Ovary (tissue), 3 donors: ENCODE results near the gene TOMM20.

ENCODE experiments used
- EP300 ChIP-seq: sonication (generic); formaldehyde crosslinking; IDR thresholded peaks from one replicate; pipeline ENCODE4 v1.6.1; 2017; ENCODE audit warnings: antibody characterized with exemption
- POLR2A ChIP-seq: fragments of 450-650 bp; IDR thresholded peaks from one replicate; pipeline ENCODE4 v1.6.1; 2017; ENCODE audit warnings: antibody characterized with exemption, mild to moderate bottlenecking, moderate library complexity
- TF ChIP-seq, protein P1 (sequence below), 3 donors: fragments of 450-650 bp in 2 of 3; fragments of 200-600 bp in 1 of 3; IDR thresholded peaks; one replicate each; pipeline versions ENCODE4 v1.5.1 to v1.8.0; 2016 to 2022; ENCODE audit warnings: antibody characterized with exemption in 3 of 3, mild to moderate bottlenecking in 1 of 3
- donor health status: DM: no; HTN: no; CAD: no.

DNA sequence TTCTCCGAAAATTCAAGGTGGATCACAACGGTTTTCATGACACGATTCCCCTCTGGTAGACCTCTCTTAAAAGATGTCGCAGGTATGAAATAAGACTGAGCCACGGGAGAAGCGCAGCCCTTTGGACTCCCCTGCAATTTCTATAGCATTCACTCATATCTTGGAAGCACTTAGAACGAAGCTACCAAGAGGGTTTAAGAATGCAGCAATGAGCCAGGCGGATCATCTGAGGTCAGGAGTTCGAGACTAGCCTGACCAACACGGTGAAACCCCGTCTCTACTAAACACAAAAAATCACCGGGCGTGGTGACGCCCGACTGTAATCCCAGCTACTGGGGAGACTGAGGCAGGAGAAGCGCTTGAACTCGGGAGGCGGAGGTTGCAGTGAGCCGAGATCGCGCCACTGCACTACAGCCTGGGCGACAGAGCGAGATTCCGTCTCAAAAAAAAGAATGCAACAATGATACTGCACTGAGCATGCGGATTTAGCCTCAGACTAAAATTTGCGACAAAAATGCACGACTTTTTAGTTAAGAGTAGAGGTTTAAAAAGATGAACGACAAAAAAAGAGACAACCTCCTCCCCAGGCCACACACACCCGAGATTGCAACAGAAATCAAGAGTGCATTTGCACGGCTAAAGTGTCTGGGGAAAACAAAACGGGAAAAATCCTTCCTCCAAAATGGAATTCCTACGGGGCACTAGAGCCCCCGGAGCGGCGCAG, 743 bp downstream of the TOMM20 start:
- no peak for TF ChIP-seq POLR2A
- TF ChIP-seq, protein P1, sequence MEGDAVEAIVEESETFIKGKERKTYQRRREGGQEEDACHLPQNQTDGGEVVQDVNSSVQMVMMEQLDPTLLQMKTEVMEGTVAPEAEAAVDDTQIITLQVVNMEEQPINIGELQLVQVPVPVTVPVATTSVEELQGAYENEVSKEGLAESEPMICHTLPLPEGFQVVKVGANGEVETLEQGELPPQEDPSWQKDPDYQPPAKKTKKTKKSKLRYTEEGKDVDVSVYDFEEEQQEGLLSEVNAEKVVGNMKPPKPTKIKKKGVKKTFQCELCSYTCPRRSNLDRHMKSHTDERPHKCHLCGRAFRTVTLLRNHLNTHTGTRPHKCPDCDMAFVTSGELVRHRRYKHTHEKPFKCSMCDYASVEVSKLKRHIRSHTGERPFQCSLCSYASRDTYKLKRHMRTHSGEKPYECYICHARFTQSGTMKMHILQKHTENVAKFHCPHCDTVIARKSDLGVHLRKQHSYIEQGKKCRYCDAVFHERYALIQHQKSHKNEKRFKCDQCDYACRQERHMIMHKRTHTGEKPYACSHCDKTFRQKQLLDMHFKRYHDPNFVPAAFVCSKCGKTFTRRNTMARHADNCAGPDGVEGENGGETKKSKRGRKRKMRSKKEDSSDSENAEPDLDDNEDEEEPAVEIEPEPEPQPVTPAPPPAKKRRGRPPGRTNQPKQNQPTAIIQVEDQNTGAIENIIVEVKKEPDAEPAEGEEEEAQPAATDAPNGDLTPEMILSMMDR (IDR thresholded peaks at IDR 0.05): no peak
- no peak for TF ChIP-seq EP300
